GM12878 (cell line): Measurements from ENCODE around the gene SOX2. TPM values are rescaled to one million over a fixed set of nuclear protein-coding genes. Genes with fewer than 3 reads are reported as not detected.

Source experiments
- ATAC-seq: fragments of 200-7000 bp; cut with Tn5 transposase; 3 replicates; pipeline ENCODE4 v1.9.1; 2020; ENCODE audit warnings: mild to moderate bottlenecking, moderate library complexity
- BruUV-seq: library from RNA; stranded (reverse); fragments of 400-500 nt; replicated peaks from 2 replicates; lab custom pipeline; 2021; lab: Mats Ljungman, UMichigan
- CTCF ChIA-PET: fragments of 300-600 bp; sonication (Branson Sonifier 250); formaldehyde crosslinking; extraction: SDS; loops from one replicate; lab custom pipeline; 2021; ENCODE audit warnings: inconsistent platforms; lab: Yijun Ruan, JAX
- POLR2A ChIA-PET: fragments of 350-600 bp; formaldehyde crosslinking; extraction: SDS; loops from one replicate; lab custom pipeline; 2021; ENCODE audit warnings: inconsistent platforms; lab: Charles Lee
- RAD21 ChIA-PET: fragments of 300-600 bp; sonication (Branson Sonifier 250); formaldehyde crosslinking; loops from one replicate; lab custom pipeline; 2023; ENCODE audit warnings: antibody characterized with exemption; ENCODE audit not compliant: unreplicated experiment; lab: Charles Lee
- SMC1A ChIA-PET: fragments of 300-600 bp; sonication (Branson Sonifier 250); formaldehyde crosslinking; loops from one replicate; lab custom pipeline; 2023; ENCODE audit not compliant: unreplicated experiment, uncharacterized antibody; lab: Charles Lee
- DNase-seq: peaks from one replicate; pipeline ENCODE4 v3.0.0-alpha.2; 2011; ENCODE audit warnings: low read depth, low spot score
- FAIRE-seq: peaks from 3 replicates; lab custom pipeline; 2011; peaks lifted over from hg19 to GRCh38; lab: Jason Lieb, UNC
- H2AFZ ChIP-seq: 2 replicates; pipeline ENCODE4 v1.6.0; 2011; ENCODE audit warnings: low read depth, low read length, control low read depth; ENCODE audit not compliant: control insufficient read depth
- H3K27ac ChIP-seq: 2 replicates; pipeline ENCODE4 v1.5.1; 2011; ENCODE audit warnings: control low read depth; ENCODE audit not compliant: control insufficient read depth, insufficient read depth
- H3K27me3 ChIP-seq, 2 experiments: replicated peaks in 1 of 2; 2 replicates each; pipeline versions ENCODE4 v1.6.0 to v1.6.1; 2011; ENCODE audit warnings: low read length in 1 of 2; ENCODE audit not compliant: control insufficient read depth in 2 of 2, insufficient read depth in 2 of 2
- H3K36me3 ChIP-seq, 2 experiments: 2 replicates each; pipeline ENCODE4 v1.5.1; 2011; ENCODE audit warnings: low read length in 1 of 2; ENCODE audit not compliant: control insufficient read depth in 2 of 2, insufficient read depth in 2 of 2
- H3K4me1 ChIP-seq: 2 replicates; pipeline ENCODE4 v1.6.1; 2011; ENCODE audit warnings: mild to moderate bottlenecking, low read length, moderate library complexity, mixed read lengths; ENCODE audit not compliant: control insufficient read depth, insufficient read depth
- H3K4me2 ChIP-seq: 2 replicates; pipeline ENCODE4 v1.6.0; 2011; ENCODE audit warnings: control low read depth; ENCODE audit not compliant: control insufficient read depth, insufficient read depth
- H3K4me3 ChIP-seq: fragments of 200-600 bp; sonication (generic); 2 replicates; pipeline ENCODE4 v1.5.1; 2016
- H3K79me2 ChIP-seq: 2 replicates; pipeline ENCODE4 v1.6.0; 2011; ENCODE audit warnings: low read length; ENCODE audit not compliant: control insufficient read depth, insufficient read depth
- H3K9ac ChIP-seq: 2 replicates; pipeline ENCODE4 v1.8.0; 2011; ENCODE audit warnings: low read length, control low read depth, mixed read lengths; ENCODE audit not compliant: control insufficient read depth, insufficient read depth
- H3K9me3 ChIP-seq: replicated peaks from 3 replicates; pipeline ENCODE4 v1.5.1; 2011; ENCODE audit warnings: mild to moderate bottlenecking, low read length; ENCODE audit not compliant: control insufficient read depth, insufficient read depth
- H4K20me1 ChIP-seq: 2 replicates; pipeline ENCODE4 v1.6.0; 2011; ENCODE audit not compliant: control insufficient read depth, insufficient read depth
- CREB1 ChIP-seq: IDR thresholded peaks from 2 replicates; pipeline ENCODE4 v1.6.1; 2012; ENCODE audit warnings: low read depth, mild to moderate bottlenecking, inconsistent platforms
- GATAD2B ChIP-seq: fragments of 450-650 bp; conservative IDR thresholded peaks from 2 replicates; pipeline ENCODE4 v1.6.1; 2017; ENCODE audit warnings: low read depth, mild to moderate bottlenecking, moderate library complexity
- IRF4 ChIP-seq: IDR thresholded peaks from 2 replicates; pipeline ENCODE4 v1.6.1; 2011; ENCODE audit warnings: low read depth, low read length
- LARP7 ChIP-seq: fragments of 450-650 bp; IDR thresholded peaks from 2 replicates; pipeline ENCODE4 v1.6.1; 2017; ENCODE audit warnings: mild to moderate bottlenecking
- MLLT1 ChIP-seq: fragments of 450-650 bp; IDR thresholded peaks from 2 replicates; pipeline ENCODE4 v1.6.1; 2016; ENCODE audit warnings: mild to moderate bottlenecking
- PBX3 ChIP-seq: IDR thresholded peaks from 2 replicates; pipeline ENCODE4 v1.6.1; 2011; ENCODE audit warnings: mild to moderate bottlenecking, low read depth, low read length, moderate library complexity; ENCODE audit not compliant: insufficient replicate concordance
- POLR2A ChIP-seq: IDR thresholded peaks from 2 replicates; pipeline ENCODE4 v1.6.1; 2011; ENCODE audit warnings: low read depth, mild to moderate bottlenecking, low read length
- SMAD1 ChIP-seq: fragments of 450-650 bp; IDR thresholded peaks from 2 replicates; pipeline ENCODE4 v1.6.1; 2018; ENCODE audit warnings: mild to moderate bottlenecking, low read depth; ENCODE audit not compliant: partially characterized antibody
- TARDBP ChIP-seq: IDR thresholded peaks from 2 replicates; pipeline ENCODE4 v1.6.1; 2016; ENCODE audit warnings: borderline replicate concordance
- TCF12 ChIP-seq: IDR thresholded peaks from 2 replicates; pipeline ENCODE4 v1.6.1; 2011; ENCODE audit warnings: low read depth, mild to moderate bottlenecking, low read length
- USF1 ChIP-seq: IDR thresholded peaks from 2 replicates; pipeline ENCODE4 v1.6.1; 2011; ENCODE audit warnings: borderline replicate concordance, low read depth, mild to moderate bottlenecking, moderate library complexity, mixed read lengths, low read length; ENCODE audit not compliant: insufficient read depth; ENCODE audit errors: extremely low read length
- USF2 ChIP-seq: IDR thresholded peaks from 2 replicates; pipeline ENCODE4 v1.6.1; 2011; ENCODE audit warnings: low read depth, low read length, improper control_type of control experiment, borderline replicate concordance
- YY1 ChIP-seq: IDR thresholded peaks from 2 replicates; pipeline ENCODE4 v1.6.1; 2011; ENCODE audit warnings: low read depth, mild to moderate bottlenecking, low read length
- ZBTB33 ChIP-seq: fragments of 450-650 bp; IDR thresholded peaks from 2 replicates; pipeline ENCODE4 v1.6.1; 2017; ENCODE audit warnings: mild to moderate bottlenecking
- ZNF274 ChIP-seq: IDR thresholded peaks from one replicate; pipeline ENCODE4 v1.8.0; 2011; ENCODE audit not compliant: insufficient read length, insufficient read depth
- WGBS: methylation state at CpG from one replicate; pipeline ENCODE4 v1.1.6; 2016; ENCODE audit warnings: low lambda C conversion rate; ENCODE audit not compliant: insufficient replicate concordance, insufficient coverage; ENCODE audit errors: missing lambda C conversion rate; 5-methylcytosine and 5-hydroxymethylcytosine counted together
- in situ Hi-C: fragments of 300-500 bp; cut with MboI; formaldehyde crosslinking; loops from 9 replicates; pipeline ENCODE4 v1.14.3; 2018; ENCODE audit warnings: mixed read lengths
- intact Hi-C: fragments of 100-400 bp; cut with micrococcal nuclease; formaldehyde crosslinking; loops from one replicate; pipeline ENCODE4 v1.14.2; 2022; ENCODE audit not compliant: unreplicated experiment
- polyA plus RNA-seq, 11 experiments: library from polyadenylated mRNA; depleted of rRNA in 4 of 11; unstranded in 6 of 11; stranded (reverse) in 5 of 11; fragments of >200 nt; fragmentation: Nextera tagmentation in 4 of 11; fragmentation: Illumina TruSeq in 1 of 11; extraction: Ambion mirVana in 4 of 11; extraction: Trizol in 1 of 11; gene quantifications; 1 replicate in 1 of 11; 2 replicates in 10 of 11; pipeline versions ENCODE4 v1.2.1 to v1.2.3, GENCODE V29; 2011 to 2016; ENCODE audit warnings: inconsistent platforms in 2 of 11, missing spikeins in 2 of 11, low read depth in 1 of 11
- total RNA-seq, 4 experiments: library from RNA; depleted of rRNA in 3 of 4; stranded (reverse); fragments of >200 nt in 3 of 4; fragmentation: Illumina TruSeq in 1 of 4; extraction: Trizol in 1 of 4; gene quantifications; 2 replicates each; pipeline versions ENCODE4 v1.2.1 to v1.2.3, GENCODE V29; 2013 to 2021

The SOX2 gene
- total and polyA plus RNA-seq, 10 of the 15 experiments (the other 5 are each of a cell fraction or from before 2014, with no cell fraction given), result 0.06 to 0.10 (median 0.07) TPM; not detected in 6

- FAIRE-seq (no peak), ATAC-seq (no peak), DNase-seq (no peak)
- Histone ChIP-seq H4K20me1 (no peaks in the 10 kb centered on the region), H3K9me3 (no peaks in the 10 kb centered on the region), H3K79me2 (no peaks in the 10 kb centered on the region), H3K27ac (no peak overlapping the region), H3K4me3 (no peak overlapping the region), H3K9ac (no peak overlapping the region), H2AFZ (no peak overlapping the region), H3K27me3 (peaks cover 1 to 7% of the 10 kb centered on the region in 2 experiments; a peak in 3 of 4 replicates), H3K36me3 (no peaks in the 10 kb centered on the region), H3K4me1 (no peaks in the 10 kb centered on the region), H3K4me2 (no peak overlapping the region)
- no TSS peak for BruUV-seq
- RAD21 ChIA-PET, result no interaction called here
- CTCF ChIA-PET, result interaction anchor here (0.9 to 6.0 kb wide), 2 partner anchors 10 to 82 kb away, joined by 5 to 36 read pairs; no protein-coding TSS in a partner anchor
- POLR2A ChIA-PET, result no interaction called here
- SMC1A ChIA-PET, result no interaction called here
- intact Hi-C loops (no loop called here), in situ Hi-C loops (loop anchor here (10.0 kb wide), 2 partner anchors 366 to 486 kb away; no protein-coding TSS in a partner anchor)
- WGBS, result 19% methylated on average over 2 of the region's 2 CpGs
- TF ChIP-seq POLR2A (no peak), YY1 (no peak), GATAD2B (no peak), TCF12 (no peak), IRF4 (no peak), LARP7 (no peak), ZBTB33 (no peak), PBX3 (no peak), ZNF274 (no peak), USF2 (no peak), SMAD1 (no peak), TARDBP (no peak), CREB1 (no peak), MLLT1 (no peak), USF1 (no peak)
Measured at GRCh38 chr3:181690769-181691168, 21.0 kb upstream of the SOX2 start.
